Stimulated activated CD8-positive, alpha-beta memory T cell treated with anti-CD3 and anti-CD28 coated beads, Interleukin-7, amount 100 ng/mL, for 24 hours (primary cell): ENCODE data around the gene SND1.

ENCODE experiments used
- DNase-seq: peaks from one replicate; pipeline ENCODE4 v3.0.0-alpha.2; 2020; ENCODE audit warnings: low read depth

The SND1 gene

GRCh38 chr7:128040205-128040604, 388.2 kb downstream of the SND1 start:
- DNase-seq: no peak

DNA sequence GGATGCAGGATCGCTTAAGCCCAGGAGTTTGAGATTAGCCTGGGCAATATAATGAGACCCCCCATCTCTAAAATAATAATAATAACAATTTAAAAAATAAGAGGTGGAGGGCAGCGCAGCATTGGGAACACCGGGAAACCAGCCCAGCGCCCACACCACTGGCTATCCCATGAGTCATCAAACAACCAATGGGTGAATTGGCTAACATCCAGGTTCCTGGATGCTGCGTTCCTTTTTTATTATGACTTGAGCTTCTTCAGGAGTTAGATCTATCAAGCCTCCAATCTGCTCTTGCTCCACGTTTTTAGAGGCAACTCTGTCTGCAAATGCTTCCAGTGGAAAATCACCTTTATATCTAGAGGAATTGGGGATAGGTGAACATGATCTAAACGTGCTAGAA, 389.2 kb downstream of the SND1 start:
- DNase-seq: no peak

- no peak for DNase-seq
These were observed 390.0 kb downstream of the SND1 start for GRCh38 chr7:128042012-128042411.

DNA sequence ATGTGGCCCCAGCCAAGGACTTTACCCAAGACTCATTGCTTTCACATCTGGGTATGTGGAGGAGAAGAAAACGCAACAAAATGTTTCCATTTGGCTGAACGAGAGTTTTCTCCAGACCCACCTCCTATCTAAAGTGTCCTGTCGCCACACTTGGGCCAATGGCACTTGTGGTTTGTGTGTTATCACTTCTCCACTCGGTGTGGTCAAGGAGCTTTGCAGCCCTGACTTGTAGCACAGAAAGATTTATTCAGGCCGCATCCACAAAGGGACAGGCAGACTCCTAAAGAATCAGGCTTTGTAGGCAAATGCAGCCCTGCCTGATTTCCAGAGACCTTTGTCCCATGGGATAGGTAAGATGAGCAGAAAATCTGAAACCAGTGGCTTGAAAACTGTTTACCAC, 392.1 kb downstream of the SND1 start:
- no peak for DNase-seq

- DNase-seq: no peak
These were observed 393.2 kb downstream of the SND1 start for GRCh38 chr7:128045158-128045557.

- DNase-seq: no peak
These were observed 393.8 kb downstream of the SND1 start for GRCh38 chr7:128045766-128046165.

DNA sequence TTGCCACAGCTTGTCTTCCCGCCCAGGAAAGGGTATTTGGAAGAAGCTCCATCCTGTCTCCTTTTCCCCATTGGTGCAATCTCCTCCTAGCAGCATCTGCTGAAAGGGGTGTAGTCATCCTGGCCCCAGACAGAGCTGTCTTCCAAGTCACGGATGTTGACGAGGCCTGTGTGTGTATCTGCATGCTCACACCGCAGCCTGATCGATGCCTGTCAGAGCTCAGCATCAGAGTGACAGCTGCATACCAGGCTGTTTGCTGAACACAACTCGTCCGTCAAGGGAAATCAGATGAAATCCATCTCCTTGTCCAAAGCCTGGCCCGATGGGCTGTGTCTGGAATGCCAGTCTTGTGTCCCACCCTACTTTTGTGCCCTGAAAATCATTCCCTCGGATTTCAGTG, 400.4 kb downstream of the SND1 start:
- no peak for DNase-seq

DNA sequence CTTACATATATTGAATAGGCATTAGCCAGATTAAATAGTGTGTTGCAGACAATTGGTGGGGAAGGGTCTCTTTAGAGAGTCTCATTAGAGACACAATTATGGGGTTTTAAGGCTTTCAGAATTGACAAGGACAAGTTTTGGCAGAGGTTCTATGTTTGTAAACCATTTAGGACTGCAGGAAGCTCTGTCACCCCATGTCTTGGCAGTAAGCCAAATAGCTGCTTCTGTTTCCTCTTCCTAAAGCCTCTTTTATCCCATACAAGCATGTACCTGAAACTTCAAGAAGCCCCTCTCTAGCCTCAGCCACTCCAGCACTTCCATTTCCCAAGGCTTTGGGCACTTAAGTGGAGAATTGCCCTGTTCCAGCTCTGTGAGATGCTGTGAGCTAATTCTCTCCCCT, 401.0 kb downstream of the SND1 start:
- no peak for DNase-seq

- no peak for DNase-seq
These were observed 402.0 kb downstream of the SND1 start for GRCh38 chr7:128053991-128054390.

DNA sequence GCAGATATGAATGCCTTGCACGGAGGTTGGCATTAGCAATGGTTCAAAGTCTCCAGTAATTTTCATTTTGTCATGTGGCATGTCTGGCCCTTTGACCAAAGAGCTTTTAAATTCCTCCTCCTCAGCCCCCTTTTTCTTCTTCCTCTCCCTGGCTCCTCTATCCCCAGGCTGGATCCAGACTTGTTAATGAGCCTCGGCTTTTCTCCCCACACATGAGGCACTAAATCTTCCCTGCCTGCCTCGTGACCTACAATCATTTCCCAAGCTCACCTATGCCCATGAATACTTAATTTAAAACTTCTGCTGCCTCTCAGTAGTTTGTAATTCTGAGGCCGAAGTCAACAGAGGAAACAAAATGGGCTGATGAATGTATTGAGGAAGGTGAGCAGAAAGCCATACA, 402.5 kb downstream of the SND1 start:
- no peak for DNase-seq

DNA sequence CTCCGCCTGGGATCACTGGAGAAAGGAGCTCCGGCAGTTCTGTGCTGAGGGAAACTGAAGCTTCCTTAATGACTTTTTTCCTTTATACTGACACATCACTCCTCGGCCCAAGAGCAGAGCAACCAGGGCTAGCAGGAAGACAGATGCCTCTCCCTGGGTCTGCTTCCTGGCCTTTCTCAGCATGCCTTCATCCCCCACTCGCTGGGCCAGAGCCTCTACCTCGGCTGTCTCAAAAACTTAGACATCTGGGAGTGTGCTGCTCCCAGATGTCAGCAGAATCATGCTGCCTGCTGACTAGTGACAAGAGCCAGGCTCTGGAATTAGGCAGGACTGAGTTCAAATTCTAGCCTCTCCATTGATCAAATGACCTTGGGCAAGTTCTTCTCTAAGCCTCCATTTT, 403.6 kb downstream of the SND1 start:
- no peak for DNase-seq

DNA sequence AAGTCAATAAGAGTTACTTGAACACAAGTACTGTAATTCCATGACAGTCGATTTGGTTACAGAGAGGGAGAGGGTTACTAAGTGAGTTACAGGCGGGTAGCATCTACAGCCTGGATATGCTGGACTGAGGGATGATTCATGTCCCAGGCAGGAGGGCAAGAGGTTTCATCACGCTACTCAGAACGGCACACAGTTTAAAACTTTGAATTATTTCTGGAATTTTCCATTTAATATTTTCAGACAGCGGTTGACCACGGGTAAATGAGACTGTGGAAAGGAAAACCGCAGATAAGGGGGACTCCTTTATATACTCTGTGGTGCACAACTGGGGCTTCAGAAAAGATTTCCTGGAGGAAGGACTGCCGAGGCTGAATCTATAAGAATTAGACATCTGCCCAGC, 404.9 kb downstream of the SND1 start:
- DNase-seq: no peak

DNA sequence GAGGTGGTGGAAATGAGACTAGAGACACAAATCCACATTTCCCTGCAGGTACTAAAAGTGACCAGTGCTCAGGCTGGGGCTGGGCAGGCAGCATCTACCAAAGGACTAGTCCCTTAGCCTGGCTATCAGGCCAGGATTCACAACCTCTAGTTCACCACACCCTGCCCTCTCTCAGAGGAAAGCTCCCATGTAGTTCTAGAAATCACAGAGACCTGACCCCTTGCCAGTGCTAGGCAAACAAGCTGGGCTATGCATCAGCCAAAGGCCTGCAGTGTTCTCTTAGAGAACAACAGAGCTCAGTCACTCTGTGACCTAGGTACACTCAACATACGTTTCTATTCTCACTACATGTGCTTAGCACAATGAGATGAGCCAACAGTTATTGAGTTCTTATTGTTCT, 405.9 kb downstream of the SND1 start:
- no peak for DNase-seq

DNA sequence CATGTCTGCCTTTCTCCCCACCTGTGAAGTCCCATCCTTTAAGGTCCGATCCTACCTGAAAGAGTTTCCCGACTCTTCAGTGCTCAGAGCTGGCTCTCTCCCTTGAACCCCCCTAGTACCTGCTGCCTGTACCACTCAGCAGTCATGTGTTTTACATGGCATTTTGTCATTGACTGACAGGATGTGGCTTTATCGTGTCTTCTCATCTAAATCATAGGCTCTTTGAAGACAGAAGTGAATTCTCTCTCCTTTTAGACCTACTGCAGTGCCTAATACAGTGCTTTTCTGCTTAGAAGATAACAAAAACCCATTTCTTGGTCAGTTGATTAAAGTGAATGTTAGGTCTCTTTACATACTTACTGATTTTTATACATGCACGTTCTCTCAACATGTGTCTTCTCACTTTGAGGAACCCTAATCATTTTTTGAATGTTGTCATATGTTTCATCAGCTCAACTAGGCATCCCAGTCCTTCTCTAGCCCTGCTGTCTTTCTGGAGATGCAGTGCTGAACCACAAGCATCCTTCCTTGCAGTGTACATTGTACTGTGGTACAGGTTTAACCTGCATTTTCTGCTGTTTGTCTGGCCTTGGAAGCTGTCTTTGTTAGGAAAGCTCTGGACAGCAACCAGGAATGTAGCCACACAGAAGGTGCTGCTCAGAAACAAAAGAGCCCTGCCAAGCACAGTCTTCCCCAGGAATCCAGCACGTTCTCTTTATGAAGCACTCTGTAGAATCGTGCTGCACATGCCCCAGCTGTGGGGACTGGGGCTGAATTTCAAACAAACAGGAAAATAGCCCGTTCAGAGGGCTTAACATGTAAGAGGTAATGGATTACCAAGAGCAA, 407.4 kb downstream of the SND1 start:
- no peak for DNase-seq

- no peak for DNase-seq
These were observed 408.0 kb downstream of the SND1 start for GRCh38 chr7:128060018-128060417.

- DNase-seq: no peak
These were observed 411.1 kb downstream of the SND1 start for GRCh38 chr7:128063088-128063487.

- DNase-seq: no peak
These were observed 413.9 kb downstream of the SND1 start for GRCh38 chr7:128065872-128066271.

DNA sequence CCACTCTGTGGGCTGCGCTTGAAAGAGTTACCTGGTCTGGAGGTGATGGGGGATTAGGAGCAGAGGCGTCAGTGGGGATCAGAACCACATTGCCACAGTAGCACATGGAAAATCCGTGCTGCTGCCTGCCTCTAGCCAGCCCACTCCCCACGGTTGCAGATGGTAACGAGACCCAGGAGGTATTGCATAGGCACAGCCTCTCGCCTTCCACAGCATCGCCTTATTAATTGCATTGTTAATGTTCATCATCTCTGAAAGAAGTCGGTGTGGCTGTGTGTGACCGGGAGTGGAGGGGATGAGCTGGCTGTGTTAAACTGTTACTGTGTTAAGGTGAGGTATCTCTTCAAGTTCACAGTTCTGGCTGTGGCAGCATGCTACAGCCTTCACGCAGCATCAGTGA, 414.4 kb downstream of the SND1 start:
- DNase-seq: no peak

- no peak for DNase-seq
These were observed 414.9 kb downstream of the SND1 start for GRCh38 chr7:128066858-128067257.

GRCh38 chr7:128067983-128068382, 416.0 kb downstream of the SND1 start:
- DNase-seq: no peak

DNA sequence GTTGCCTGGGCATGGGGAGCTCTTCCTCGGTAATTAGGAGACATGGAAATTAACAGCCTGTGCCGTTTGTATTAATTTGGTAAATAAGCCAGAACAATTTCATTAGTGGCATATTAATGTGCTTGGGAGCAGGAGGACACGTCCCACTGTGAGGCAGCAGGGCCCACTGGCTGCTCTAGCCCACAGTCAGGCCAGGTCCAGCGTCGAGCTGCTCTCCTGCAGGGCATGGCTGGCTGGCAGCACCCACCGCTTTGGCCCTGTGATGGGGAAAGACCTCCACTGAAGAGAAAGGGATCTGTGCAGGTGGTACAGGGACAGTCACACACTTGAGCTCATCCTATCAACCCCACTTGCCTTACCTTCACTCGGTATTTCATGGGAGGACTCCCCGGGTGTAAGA, 416.8 kb downstream of the SND1 start:
- no peak for DNase-seq

GRCh38 chr7:128069373-128070364, 417.7 kb downstream of the SND1 start:
- DNase-seq: no peak

DNA sequence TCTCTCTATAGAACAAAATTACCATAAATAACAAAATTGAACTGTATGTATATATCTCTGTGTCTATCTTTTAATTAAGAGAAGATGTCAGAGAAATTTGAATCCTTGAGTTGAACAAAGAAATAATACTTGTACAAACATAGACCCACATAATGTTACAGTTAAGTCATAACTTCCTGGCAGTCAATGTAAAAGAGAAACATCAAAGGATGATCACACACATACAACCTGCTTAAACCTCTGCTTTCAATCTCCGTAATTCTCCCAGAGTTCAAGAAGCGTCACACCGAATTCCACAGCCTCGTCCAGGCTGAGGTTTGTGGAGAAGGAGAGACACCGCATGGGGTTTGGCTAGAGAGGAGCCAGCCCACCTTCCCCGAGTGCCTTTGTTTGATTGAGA, 419.4 kb downstream of the SND1 start:
- no peak for DNase-seq
